GM12878 (cell line): ENCODE data around the gene YWHAQ. TPM values are rescaled to one million over a fixed set of nuclear protein-coding genes. Genes with fewer than 3 reads are reported as not detected.

Experiments used
- CBX3 ChIP-seq: fragments of 200-600 bp; sonication (generic); IDR thresholded peaks from 2 replicates; pipeline ENCODE4 v1.6.1; 2016; ENCODE audit warnings: low read depth, borderline replicate concordance
- CHD4 ChIP-seq: fragments of 200-600 bp; sonication (generic); IDR thresholded peaks from 2 replicates; pipeline ENCODE4 v1.6.1; 2016; ENCODE audit warnings: mild to moderate bottlenecking
- EED ChIP-seq: sonication (generic); IDR thresholded peaks from 2 replicates; pipeline ENCODE4 v1.6.1; 2016; ENCODE audit warnings: antibody characterized with exemption, low read depth
- ESRRA ChIP-seq: IDR thresholded peaks from 2 replicates; pipeline ENCODE4 v1.6.1; 2012; ENCODE audit warnings: mild to moderate bottlenecking, low read length, improper control_type of control experiment
- HCFC1 ChIP-seq: fragments of 150-350 bp; IDR thresholded peaks from 2 replicates; pipeline ENCODE4 v1.6.1; 2014; ENCODE audit warnings: low read length
- HDAC2 ChIP-seq: fragments of 200-600 bp; sonication (generic); IDR thresholded peaks from 2 replicates; pipeline ENCODE4 v1.6.1; 2017
- HDAC6 ChIP-seq: fragments of 200-600 bp; sonication (generic); IDR thresholded peaks from one replicate; pipeline ENCODE4 v1.8.0; 2017; ENCODE audit warnings: antibody characterized with exemption; ENCODE audit not compliant: unreplicated experiment
- IKZF2 ChIP-seq, 2 experiments: fragments of 450-650 bp; IDR thresholded peaks; 2 replicates each; pipeline ENCODE4 v1.6.1; 2017; ENCODE audit warnings: mild to moderate bottlenecking in 2 of 2, moderate library complexity in 2 of 2
- IRF4 ChIP-seq: IDR thresholded peaks from 2 replicates; pipeline ENCODE4 v1.6.1; 2011; ENCODE audit warnings: low read depth, low read length
- IRF5 ChIP-seq: fragments of 450-650 bp; IDR thresholded peaks from 2 replicates; pipeline ENCODE4 v1.6.1; 2017; ENCODE audit warnings: borderline replicate concordance
- KDM1A ChIP-seq: fragments of 200-600 bp; sonication (generic); IDR thresholded peaks from 2 replicates; pipeline ENCODE4 v1.6.1; 2016; ENCODE audit warnings: borderline replicate concordance
- KLF5 ChIP-seq: fragments of 450-650 bp; IDR thresholded peaks from 2 replicates; pipeline ENCODE4 v1.6.1; 2014; ENCODE audit warnings: mild to moderate bottlenecking; ENCODE audit not compliant: partially characterized antibody
- MEF2B ChIP-seq: fragments of 450-650 bp; IDR thresholded peaks from 2 replicates; pipeline ENCODE4 v1.6.1; 2018; ENCODE audit warnings: mild to moderate bottlenecking, moderate library complexity; ENCODE audit not compliant: partially characterized antibody, poor library complexity, severe bottlenecking
- MYB ChIP-seq: fragments of 150-350 bp; IDR thresholded peaks from 2 replicates; pipeline ENCODE4 v1.6.1; 2014; ENCODE audit warnings: mild to moderate bottlenecking, low read depth, low read length, borderline replicate concordance
- NFYB ChIP-seq: IDR thresholded peaks from 2 replicates; pipeline ENCODE4 v1.6.1; 2011; ENCODE audit warnings: low read depth, mild to moderate bottlenecking, low read length, improper control_type of control experiment, moderate library complexity; ENCODE audit not compliant: insufficient read depth
- PAX5 ChIP-seq: IDR thresholded peaks from 2 replicates; pipeline ENCODE4 v1.6.1; 2011; ENCODE audit warnings: low read depth, low read length, borderline replicate concordance
- PAX8 ChIP-seq: fragments of 450-650 bp; IDR thresholded peaks from 2 replicates; pipeline ENCODE4 v1.6.1; 2017; ENCODE audit warnings: mild to moderate bottlenecking, moderate library complexity
- RBBP5 ChIP-seq: fragments of 200-600 bp; sonication (generic); conservative IDR thresholded peaks from 2 replicates; pipeline ENCODE4 v1.6.1; 2016
- RCOR1 ChIP-seq: conservative IDR thresholded peaks from 2 replicates; pipeline ENCODE4 v1.6.1; 2012; ENCODE audit warnings: low read depth, low read length, improper control_type of control experiment
- RFX5 ChIP-seq: IDR thresholded peaks from 2 replicates; pipeline ENCODE4 v1.6.1; 2011; ENCODE audit warnings: low read depth, low read length, improper control_type of control experiment
- SMAD5 ChIP-seq: IDR thresholded peaks from 2 replicates; pipeline ENCODE4 v1.6.1; 2016; ENCODE audit warnings: antibody characterized with exemption, low read depth
- STAT3 ChIP-seq: IDR thresholded peaks from 2 replicates; pipeline ENCODE4 v1.6.1; 2011; ENCODE audit warnings: low read depth, low read length, improper control_type of control experiment
- ZNF207 ChIP-seq: fragments of 450-650 bp; IDR thresholded peaks from 2 replicates; pipeline ENCODE4 v1.6.1; 2014; ENCODE audit warnings: antibody characterized with exemption, mild to moderate bottlenecking, borderline replicate concordance
- ZNF687 ChIP-seq: fragments of 450-650 bp; IDR thresholded peaks from 2 replicates; pipeline ENCODE4 v1.6.1; 2017; ENCODE audit warnings: mild to moderate bottlenecking, moderate library complexity
- polyA plus RNA-seq, 11 experiments: library from polyadenylated mRNA; depleted of rRNA in 4 of 11; unstranded in 6 of 11; stranded (reverse) in 5 of 11; fragments of >200 nt; fragmentation: Nextera tagmentation in 4 of 11; fragmentation: Illumina TruSeq in 1 of 11; extraction: Ambion mirVana in 4 of 11; extraction: Trizol in 1 of 11; gene quantifications; 1 replicate in 1 of 11; 2 replicates in 10 of 11; pipeline versions ENCODE4 v1.2.1 to v1.2.3, GENCODE V29; 2011 to 2016; ENCODE audit warnings: inconsistent platforms in 2 of 11, missing spikeins in 2 of 11, low read depth in 1 of 11
- total RNA-seq, 4 experiments: library from RNA; depleted of rRNA in 3 of 4; stranded (reverse); fragments of >200 nt in 3 of 4; fragmentation: Illumina TruSeq in 1 of 4; extraction: Trizol in 1 of 4; gene quantifications; 2 replicates each; pipeline versions ENCODE4 v1.2.1 to v1.2.3, GENCODE V29; 2013 to 2021
- TF ChIP-seq, protein P1 (sequence below): fragments of 450-650 bp; IDR thresholded peaks from 2 replicates; pipeline ENCODE4 v1.6.1; 2018; ENCODE audit warnings: mild to moderate bottlenecking, low read depth, moderate library complexity; ENCODE audit not compliant: partially characterized antibody

The YWHAQ gene
- total and polyA plus RNA-seq, 10 of the 15 experiments (the other 5 are each of a cell fraction or from before 2014, with no cell fraction given), result 63.0 to 515 (median 219) TPM

DNA sequence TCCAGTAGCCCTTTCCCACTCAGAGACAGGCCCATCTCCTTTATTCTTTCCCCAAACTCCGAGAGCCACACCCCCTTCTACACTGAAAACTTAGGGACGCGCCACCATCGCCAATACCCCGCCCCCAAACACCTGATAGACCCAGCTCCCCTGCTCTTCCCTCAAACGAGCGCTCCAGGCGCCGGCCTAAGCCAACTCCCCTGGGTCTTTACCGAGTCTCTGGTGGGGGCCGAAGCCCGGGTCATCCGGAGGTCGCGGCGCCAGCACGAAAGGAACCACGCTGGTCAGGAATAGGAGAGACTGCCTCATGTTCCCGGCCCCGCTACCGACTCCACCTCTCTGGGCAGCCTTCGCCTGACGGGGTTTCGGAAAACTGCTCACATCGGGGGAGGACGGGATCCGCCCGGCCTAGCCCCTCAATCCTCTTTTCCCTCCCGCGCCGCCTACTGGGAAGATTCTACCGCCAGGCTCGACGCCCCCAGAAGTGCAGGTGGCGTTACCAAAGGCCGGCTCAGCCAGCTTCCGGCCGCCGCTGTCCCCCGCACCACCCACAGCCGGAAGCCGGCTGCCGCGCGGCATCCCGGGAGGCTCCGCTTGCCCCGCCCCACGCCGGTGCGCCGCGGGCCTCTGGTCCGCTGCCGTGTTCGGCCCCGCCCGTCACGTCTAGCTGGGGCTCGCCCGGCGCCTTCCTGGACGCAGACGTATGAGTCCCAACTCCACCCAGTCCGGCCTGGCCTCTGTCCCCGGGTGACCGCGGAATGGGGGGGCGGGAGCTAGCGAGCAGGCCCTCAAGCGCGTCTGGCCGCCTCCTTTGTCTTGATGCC lies 75.3 kb downstream of the YWHAQ start, which contains the start of gene ADAM17 (continued):
- no peak for TF ChIP-seq IRF5
- TF ChIP-seq CHD4, result no peak
- peak; percentile 66 for TF ChIP-seq EED
- no peak for TF ChIP-seq ESRRA
- TF ChIP-seq KDM1A, result no peak
- TF ChIP-seq IKZF2 (IDR thresholded peaks at IDR 0.05), result peak; percentile 86 to 90; a peak in 3 of 4 replicates
- TF ChIP-seq CBX3, result no peak
- no peak for TF ChIP-seq HDAC6
- TF ChIP-seq RFX5, result peak; percentile 45; the same call in 1 of the 2 replicates
- no peak for TF ChIP-seq MYB
- peak; percentile 66 for TF ChIP-seq HCFC1
- TF ChIP-seq RCOR1, result no peak
- TF ChIP-seq PAX8, result no peak
- no peak for TF ChIP-seq STAT3
- TF ChIP-seq NFYB, result no peak
- TF ChIP-seq RBBP5, result no peak
- TF ChIP-seq ZNF687, result peak; percentile 86
- TF ChIP-seq, protein P1, sequence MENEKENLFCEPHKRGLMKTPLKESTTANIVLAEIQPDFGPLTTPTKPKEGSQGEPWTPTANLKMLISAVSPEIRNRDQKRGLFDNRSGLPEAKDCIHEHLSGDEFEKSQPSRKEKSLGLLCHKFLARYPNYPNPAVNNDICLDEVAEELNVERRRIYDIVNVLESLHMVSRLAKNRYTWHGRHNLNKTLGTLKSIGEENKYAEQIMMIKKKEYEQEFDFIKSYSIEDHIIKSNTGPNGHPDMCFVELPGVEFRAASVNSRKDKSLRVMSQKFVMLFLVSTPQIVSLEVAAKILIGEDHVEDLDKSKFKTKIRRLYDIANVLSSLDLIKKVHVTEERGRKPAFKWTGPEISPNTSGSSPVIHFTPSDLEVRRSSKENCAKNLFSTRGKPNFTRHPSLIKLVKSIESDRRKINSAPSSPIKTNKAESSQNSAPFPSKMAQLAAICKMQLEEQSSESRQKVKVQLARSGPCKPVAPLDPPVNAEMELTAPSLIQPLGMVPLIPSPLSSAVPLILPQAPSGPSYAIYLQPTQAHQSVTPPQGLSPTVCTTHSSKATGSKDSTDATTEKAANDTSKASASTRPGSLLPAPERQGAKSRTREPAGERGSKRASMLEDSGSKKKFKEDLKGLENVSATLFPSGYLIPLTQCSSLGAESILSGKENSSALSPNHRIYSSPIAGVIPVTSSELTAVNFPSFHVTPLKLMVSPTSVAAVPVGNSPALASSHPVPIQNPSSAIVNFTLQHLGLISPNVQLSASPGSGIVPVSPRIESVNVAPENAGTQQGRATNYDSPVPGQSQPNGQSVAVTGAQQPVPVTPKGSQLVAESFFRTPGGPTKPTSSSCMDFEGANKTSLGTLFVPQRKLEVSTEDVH, result peak; percentile 52
- peak; percentile 87 for TF ChIP-seq SMAD5
- TF ChIP-seq HDAC2, result no peak
- peak; percentile 74 for TF ChIP-seq ZNF207
- TF ChIP-seq IRF4, result 0 out of 2 replicates have a peak, but pooled peaks have one; percentile 4
- TF ChIP-seq KLF5, result peak; percentile 62
- TF ChIP-seq PAX5, result 0 out of 2 replicates have a peak, but pooled peaks have one; percentile 10
- peak; percentile 72 for TF ChIP-seq MEF2B
